Hippocampal formation (tissue), 2 donors: Measurements from ENCODE around the gene DDX49.
A peak's percentile ranks its signal among the peaks of the same experiment; 100 is the strongest.
"Not testable (repeated sequence)": the region's sequence is repeated elsewhere in the genome, so short reads cannot be mapped to it uniquely, and the experiment has no call there.

Experiments used
- DNase-seq, 2 donors: peaks; one replicate each; lab custom pipeline; 2025; lab: John Stamatoyannopoulos, UW

Gene DDX49

GRCh38 chr19:18895824-18896341 is 23.6 kb upstream of the DDX49 start, which contains the start of gene CERS1:
Gene CERS1 (minus strand): TSS chr19:18896158. CDS start chr19:18896072, 86 bp downstream.
- DNase-seq = peak; percentile 22 to 43

GRCh38 chr19:18896421-18896841 is 23.1 kb upstream of the DDX49 start:
- peak in 1 of 2 donors; percentile 19 for DNase-seq

- DNase-seq = no peak
These were observed 22.2 kb upstream of the DDX49 start for GRCh38 chr19:18897094-18898029.

DNA sequence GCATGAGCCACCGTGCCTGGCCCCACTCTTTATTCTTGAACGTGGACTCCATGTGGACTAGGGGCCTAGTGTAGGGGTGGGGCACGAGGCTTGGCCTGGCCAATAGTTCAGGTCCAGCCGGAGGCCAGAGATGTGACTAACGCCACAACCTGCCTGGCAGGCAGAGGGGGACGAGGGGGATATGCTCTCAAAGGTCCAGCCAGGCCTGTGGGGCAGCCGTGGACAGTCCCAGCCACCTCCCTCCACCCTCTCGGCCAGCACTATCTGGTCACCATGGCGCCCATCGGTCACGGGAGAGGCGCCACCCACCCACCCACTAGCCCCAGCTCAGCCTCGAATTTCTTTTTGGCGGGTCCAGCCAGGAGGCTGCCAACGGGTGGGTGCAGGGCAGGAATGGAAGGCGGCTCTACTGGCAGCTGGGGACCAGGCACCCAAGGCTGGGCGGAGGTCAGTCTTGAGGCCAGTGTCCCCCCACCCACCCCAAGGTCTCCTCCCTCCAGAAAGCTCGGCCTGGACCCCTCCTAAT is 21.4 kb upstream of the DDX49 start:
- DNase-seq = no peak

GRCh38 chr19:18898607-18899408 is 20.7 kb upstream of the DDX49 start:
- no peak for DNase-seq

- DNase-seq = no peak
These were observed 19.6 kb upstream of the DDX49 start for GRCh38 chr19:18899624-18900560.

DNA sequence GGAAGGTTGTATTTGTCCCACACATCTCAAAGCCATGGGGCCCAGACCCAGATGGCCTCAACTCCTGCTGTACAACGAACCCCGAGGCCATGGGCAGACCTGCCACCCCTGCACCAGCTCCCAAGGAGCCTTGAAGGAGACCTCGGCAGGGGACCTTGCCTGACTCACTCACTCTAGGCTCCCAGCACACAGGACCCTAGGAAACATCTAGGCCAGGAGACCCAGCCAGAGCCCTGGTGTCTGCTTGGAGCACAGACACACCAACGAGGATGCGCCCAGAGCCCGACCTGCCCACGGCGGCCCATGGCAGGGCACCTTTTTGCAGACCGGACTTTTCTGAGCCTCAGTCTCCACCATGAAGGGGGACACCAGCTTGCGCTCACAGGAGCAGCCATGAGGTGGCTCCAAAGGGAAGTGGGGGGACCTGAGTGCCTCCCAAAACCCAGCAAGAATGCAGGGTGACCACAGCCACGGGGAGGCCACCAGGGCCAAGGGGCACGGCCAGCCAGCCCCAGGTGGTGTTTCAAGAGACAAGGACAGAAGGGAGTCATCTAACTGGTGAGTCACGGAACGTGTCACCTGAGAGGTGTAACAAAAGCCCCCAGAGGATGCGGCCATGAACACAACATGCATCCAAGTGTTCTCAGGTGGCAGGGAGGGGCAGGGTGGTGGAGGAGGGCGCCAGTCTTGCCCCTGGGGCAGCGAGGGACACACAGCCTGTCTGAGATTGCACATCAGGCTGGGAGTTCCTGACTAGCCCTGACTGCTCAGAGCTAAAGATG is 18.6 kb upstream of the DDX49 start:
- DNase-seq = no peak

DNA sequence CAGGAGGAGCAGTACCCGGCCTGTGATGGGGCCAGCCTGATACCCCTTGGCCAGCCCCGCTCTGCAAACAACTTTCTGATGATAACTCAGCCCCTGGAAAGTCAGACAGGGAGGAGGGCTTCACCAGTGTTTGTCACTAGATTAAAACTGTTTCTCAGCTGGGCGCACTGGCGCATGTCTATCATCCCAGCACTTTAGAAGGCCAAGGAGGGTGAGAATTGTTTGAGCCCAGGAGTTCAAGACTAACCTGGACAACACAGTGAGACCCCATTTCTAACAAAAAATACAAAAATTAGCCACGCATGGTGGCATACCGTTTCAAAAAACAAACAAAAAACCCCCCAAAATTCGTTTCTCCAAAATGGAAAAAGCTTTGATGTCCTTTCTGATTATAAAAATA is 18.0 kb upstream of the DDX49 start:
- no peak for DNase-seq

DNA sequence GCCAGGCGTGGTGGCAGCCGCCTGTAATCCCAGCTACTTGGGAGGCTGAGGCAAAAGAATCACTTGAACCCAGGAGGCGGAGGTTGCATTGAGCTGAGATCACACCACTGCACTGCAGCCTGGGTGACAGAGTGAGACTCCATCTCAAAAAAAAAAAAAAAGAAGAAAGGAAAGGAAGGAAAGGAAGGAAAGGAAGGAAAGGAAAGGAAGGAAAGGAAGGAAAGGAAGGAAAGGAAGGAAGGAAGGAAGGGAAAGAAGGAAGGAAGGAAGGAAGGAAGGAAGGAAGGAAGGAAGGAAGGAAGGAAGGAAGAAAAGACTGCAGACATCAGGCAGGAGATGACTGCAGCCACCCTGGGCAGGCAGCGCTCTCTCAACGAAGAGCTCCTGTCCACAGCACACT is 17.0 kb upstream of the DDX49 start:
- DNase-seq = not testable (repeated sequence)

GRCh38 chr19:18903156-18904037 is 16.1 kb upstream of the DDX49 start:
- no peak for DNase-seq

DNA sequence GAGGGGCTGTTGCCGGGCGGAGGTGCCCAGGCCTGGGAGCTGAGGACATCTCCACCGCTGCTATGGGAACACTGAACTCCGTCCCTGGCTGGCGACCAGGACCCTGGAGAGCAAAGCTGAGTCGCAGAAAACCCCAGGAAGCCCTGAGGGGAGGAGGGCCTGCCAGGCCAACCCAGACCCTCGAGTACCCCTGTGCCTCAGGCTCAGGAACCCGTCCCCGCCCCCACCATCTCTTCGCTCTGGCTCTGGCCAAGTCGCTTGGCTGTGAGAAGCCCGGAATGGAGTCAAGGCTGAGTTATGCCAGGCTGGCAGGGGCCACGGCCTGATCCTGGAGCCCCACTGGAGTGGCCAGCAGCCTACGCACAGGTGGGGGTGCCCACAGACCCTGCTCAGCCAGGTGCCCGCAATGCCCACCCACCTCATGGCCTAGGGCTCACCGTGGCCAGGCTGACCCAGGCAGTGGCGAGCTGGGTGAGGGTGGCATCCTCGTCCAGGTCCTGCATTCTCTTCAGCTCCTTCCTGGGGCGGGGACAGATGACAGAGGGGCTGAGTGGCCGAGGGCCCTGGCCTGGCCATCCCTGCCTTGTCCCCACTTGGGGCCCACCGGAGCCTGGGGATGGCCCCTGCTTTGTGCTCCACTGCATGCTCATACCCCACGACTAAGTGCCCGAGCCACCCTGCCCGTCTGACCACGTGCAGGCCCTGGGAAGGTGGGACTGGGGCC is 15.0 kb upstream of the DDX49 start:
- peak; percentile 36 to 40 for DNase-seq

DNA sequence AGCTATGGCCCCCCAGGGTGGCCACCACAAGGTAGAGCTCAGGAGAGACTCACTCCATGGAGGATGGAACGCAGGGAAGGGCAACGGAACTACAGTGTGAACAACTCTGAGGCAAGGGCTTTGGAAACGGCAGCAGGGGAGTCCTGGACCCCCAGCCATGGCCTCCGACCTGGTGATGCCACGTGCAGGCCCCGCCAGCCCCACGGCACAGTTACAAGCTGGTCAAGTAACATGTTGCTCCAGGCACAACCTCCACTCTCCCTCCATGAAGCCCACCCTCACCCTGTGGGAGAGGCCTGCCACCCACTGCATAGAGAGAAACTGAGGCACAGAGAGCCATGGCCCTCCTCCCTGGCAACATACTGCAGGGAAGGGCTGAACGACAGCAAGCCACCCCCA is 14.5 kb upstream of the DDX49 start:
- DNase-seq = no peak

- no peak for DNase-seq
These were observed 13.8 kb upstream of the DDX49 start for GRCh38 chr19:18905513-18906236.

DNA sequence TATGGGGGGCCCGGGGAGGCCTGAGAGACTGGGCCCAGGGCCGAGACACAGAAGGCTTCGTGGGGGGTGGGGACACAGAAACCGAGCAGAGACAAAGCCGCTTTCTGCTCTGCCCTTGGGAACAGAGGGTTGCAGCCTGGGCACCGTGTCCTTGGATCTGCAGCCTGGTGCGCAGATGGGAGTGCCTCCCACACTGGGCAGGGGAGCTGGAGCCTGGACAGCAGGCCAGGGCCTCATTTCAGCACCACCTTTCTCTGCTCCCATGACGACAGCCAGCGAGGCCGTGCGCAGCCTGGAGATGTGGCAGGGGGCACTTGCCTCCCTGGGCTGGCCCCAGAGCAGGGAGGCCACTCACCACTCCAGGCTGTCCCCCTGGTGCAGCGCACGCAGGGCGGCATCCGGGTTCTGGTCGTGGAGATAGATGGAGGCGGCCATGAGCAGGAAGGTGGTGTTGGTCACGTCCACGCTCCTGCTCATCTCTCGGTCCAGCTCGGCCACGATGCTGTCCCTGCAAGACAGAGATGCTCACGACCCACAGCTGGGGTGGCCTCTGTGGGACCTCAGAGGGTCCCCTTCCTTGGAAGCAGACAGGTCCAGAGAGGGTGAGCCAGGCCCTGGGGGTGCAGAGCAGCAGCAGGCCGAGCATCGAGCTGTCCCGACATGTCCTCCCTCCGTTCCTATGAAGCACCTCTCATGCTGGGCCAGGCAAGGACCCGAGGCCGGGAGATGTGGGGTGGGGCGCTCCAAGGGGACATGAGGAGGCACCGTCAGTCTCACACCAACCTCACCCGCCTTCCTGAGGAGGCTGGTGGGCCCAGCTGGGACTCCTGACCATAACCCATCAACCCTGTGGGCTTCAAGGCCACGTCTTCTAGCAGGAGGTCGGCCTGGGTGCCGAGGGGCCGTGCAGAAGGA is 12.7 kb upstream of the DDX49 start:
- DNase-seq = peak; percentile 80 to 84

DNA sequence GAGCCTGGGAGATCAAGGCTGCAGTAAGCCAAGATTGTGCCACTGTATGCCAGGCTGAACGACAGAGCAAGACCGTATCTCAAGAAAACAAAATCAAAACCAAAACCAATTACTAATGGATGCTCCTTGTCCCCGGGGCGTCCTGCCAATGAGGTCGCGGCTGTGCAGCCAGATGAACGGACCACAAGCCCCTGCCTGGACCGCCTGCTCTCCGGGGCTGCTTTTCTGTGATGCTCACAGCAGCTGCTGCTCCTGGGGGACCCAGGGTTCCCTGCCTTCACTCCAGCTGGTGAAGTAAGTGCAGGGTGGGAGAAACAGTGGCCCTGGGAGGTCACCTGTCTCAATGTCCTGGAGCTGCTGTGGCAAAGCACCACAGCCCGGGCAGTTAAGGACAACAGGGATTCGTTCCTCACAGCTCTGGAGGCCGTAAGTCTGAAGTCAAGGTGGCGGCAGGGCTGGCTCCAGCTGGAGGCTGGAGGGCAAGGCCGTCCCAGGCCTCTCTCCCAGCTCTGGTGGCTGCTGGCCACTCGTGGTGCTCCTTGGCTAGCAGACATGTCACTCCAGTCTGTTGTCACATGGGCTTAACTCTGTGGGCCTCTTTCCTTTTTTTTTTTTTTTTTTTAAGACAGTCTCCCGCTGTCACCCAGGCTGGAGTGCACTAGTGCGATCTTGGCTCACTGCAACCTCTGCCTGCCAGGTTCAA is 10.4 kb upstream of the DDX49 start:
- no peak for DNase-seq

GRCh38 chr19:18910010-18910409 is 9.5 kb upstream of the DDX49 start:
- no peak for DNase-seq
